ENCODE measurements around the gene TMEM150C. TPM values are rescaled to one million over a fixed set of nuclear protein-coding genes. Genes with fewer than 3 reads are reported as not detected.
A peak's percentile ranks its signal among the peaks of the same experiment; 100 is the strongest.
"Not testable (repeated sequence)": the region's sequence is repeated elsewhere in the genome, so short reads cannot be mapped to it uniquely, and the experiment has no call there.

TMEM150C gene
- total and polyA plus RNA-seq, 4 experiments from 2014 or later: 0.07 TPM; not detected in 3

- H3K27me3 ChIP-seq (ENCODE audit: insufficient read depth, low read length); H3K9me3 ChIP-seq (ENCODE audit: control insufficient read depth in 1 of 2, low read length in 2 of 2); H3K4me1 ChIP-seq (ENCODE audit: insufficient read depth, low read length); H3K4me3 Mint-ChIP-seq; DNase-seq; H3K27ac Mint-ChIP-seq; H3K36me3 Mint-ChIP-seq; H3K4me3 ChIP-seq (ENCODE audit: low read length in 2 of 2); H3K36me3 ChIP-seq (ENCODE audit: insufficient read depth, low read length); intact Hi-C loops (cut with micrococcal nuclease); H3K9me3 Mint-ChIP-seq; CTCF ChIA-PET (ENCODE audit: partially characterized antibody); H3K4me1 Mint-ChIP-seq; H3K27me3 Mint-ChIP-seq; POLR2A ChIA-PET (ENCODE audit: partially characterized antibody); H3K27ac ChIP-seq (ENCODE audit: low read depth, low read length): not testable (repeated sequence)
Observed at GRCh38 chr4:82475931-82476330, 85.9 kb downstream of the TMEM150C start.

GRCh38 chr4:82473621-82474164 is 88.1 kb downstream of the TMEM150C start:
- no peaks in the 10 kb centered on the region for H3K27me3 Mint-ChIP-seq
- intact Hi-C loops (cut with micrococcal nuclease): no loop called here
- Histone ChIP-seq H3K36me3 (ENCODE audit: insufficient read depth, low read length) (no peaks in the 10 kb centered on the region), H3K27ac (ENCODE audit: low read depth, low read length) (no peak overlapping the region), H3K27me3 (ENCODE audit: insufficient read depth, low read length) (no peaks in the 10 kb centered on the region), H3K4me1 (ENCODE audit: insufficient read depth, low read length) (no peaks in the 10 kb centered on the region), H3K4me3 (ENCODE audit: low read length in 2 of 2) (no peak overlapping the region), H3K9me3 (ENCODE audit: control insufficient read depth in 1 of 2, low read length in 2 of 2) (no peaks in the 10 kb centered on the region)
- no peaks in the 10 kb centered on the region for H3K9me3 Mint-ChIP-seq
- DNase-seq: no peak
- CTCF ChIA-PET (ENCODE audit: partially characterized antibody): no interaction called here
- H3K4me3 Mint-ChIP-seq: no peak overlapping the region
- H3K4me1 Mint-ChIP-seq: no peaks in the 10 kb centered on the region
- no peak overlapping the region for H3K27ac Mint-ChIP-seq
- peaks cover 0 to 2% of the 10 kb centered on the region in 2 donors for H3K36me3 Mint-ChIP-seq
- POLR2A ChIA-PET (ENCODE audit: partially characterized antibody): no interaction called here

DNA sequence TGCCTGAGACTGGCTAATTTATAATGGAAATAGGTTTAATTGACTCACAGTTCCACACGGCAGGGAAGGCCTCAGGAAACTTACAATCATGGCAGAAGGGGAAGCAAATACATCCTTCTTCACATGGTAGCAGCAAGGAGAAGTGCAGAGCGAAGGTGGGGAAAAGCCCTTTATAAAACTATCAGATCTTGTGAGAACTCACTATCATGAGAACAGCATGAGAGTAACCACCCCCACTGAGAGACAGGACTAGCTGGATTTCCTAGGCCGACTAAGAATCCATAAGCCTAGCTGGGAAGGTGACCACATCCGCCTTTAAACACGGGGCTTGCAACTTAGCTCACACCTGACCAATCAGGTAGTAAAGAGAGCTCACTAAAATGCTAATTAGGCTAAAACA is 88.7 kb downstream of the TMEM150C start:
- H3K4me1 Mint-ChIP-seq; H3K9me3 Mint-ChIP-seq; H3K36me3 ChIP-seq (ENCODE audit: insufficient read depth, low read length); POLR2A ChIA-PET (ENCODE audit: partially characterized antibody); intact Hi-C loops (cut with micrococcal nuclease); DNase-seq; H3K4me3 ChIP-seq (ENCODE audit: low read length in 2 of 2); H3K36me3 Mint-ChIP-seq; H3K27me3 ChIP-seq (ENCODE audit: insufficient read depth, low read length); CTCF ChIA-PET (ENCODE audit: partially characterized antibody); H3K27me3 Mint-ChIP-seq; H3K4me3 Mint-ChIP-seq; H3K4me1 ChIP-seq (ENCODE audit: insufficient read depth, low read length); H3K27ac Mint-ChIP-seq; H3K9me3 ChIP-seq (ENCODE audit: control insufficient read depth in 1 of 2, low read length in 2 of 2); H3K27ac ChIP-seq (ENCODE audit: low read depth, low read length): not testable (repeated sequence)

- H3K4me3 ChIP-seq (ENCODE audit: low read length in 2 of 2): no peak overlapping the region
- H3K9me3 ChIP-seq (ENCODE audit: control insufficient read depth in 1 of 2, low read length in 2 of 2): no peaks in the 10 kb centered on the region
- no peak overlapping the region for H3K27ac ChIP-seq (ENCODE audit: low read depth, low read length)
- DNase-seq: no peak
- H3K36me3 Mint-ChIP-seq: peaks cover 2 to 11% of the 10 kb centered on the region in 2 donors
- CTCF ChIA-PET (ENCODE audit: partially characterized antibody): interaction anchor here (1.3 kb wide), 2 partner anchors 10 to 41 kb away, joined by 3 to 4 read pairs; no protein-coding TSS in a partner anchor
- H3K27me3 Mint-ChIP-seq: no peaks in the 10 kb centered on the region
- H3K27me3 ChIP-seq (ENCODE audit: insufficient read depth, low read length): no peaks in the 10 kb centered on the region
- H3K4me3 Mint-ChIP-seq: no peak overlapping the region
- intact Hi-C loops (cut with micrococcal nuclease): loop anchor here (10.0 kb wide), 1 partner anchor 605 kb away; no protein-coding TSS in a partner anchor
- POLR2A ChIA-PET (ENCODE audit: partially characterized antibody): no interaction called here
- no peak overlapping the region for H3K27ac Mint-ChIP-seq
- peaks cover 0 to 3% (median 0%) of the 10 kb centered on the region in 4 donors for H3K4me1 Mint-ChIP-seq
- peaks cover 0 to 2% (median 0%) of the 10 kb centered on the region in 8 donors for H3K9me3 Mint-ChIP-seq
- H3K4me1 ChIP-seq (ENCODE audit: insufficient read depth, low read length): no peaks in the 10 kb centered on the region
- H3K36me3 ChIP-seq (ENCODE audit: insufficient read depth, low read length): no peaks in the 10 kb centered on the region
Observed at GRCh38 chr4:82469791-82470345, 91.9 kb downstream of the TMEM150C start.

DNA sequence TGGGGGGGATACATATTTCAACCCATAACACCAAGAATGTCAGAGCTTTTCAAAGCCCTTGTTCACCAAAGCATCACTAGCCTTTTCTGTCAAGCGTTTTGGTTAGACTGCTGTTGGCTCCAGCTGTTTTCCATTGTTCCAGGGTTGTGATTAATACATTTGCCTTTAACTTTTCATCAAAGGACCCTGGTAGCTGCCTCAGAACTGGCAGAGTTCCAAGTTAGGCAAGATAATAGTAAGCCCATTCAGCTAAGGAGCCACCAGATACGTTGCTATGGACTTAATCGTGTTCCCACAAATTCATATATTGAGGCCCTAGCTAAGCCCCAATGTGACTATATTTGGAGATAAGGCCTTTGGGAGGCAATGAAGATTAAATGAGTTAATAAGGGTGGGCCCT is 94.3 kb downstream of the TMEM150C start:
- no peaks in the 10 kb centered on the region for H3K9me3 ChIP-seq (ENCODE audit: control insufficient read depth in 1 of 2, low read length in 2 of 2)
- no peak overlapping the region for H3K4me3 Mint-ChIP-seq
- ChIA-PET CTCF (ENCODE audit: partially characterized antibody) (no interaction called here), POLR2A (ENCODE audit: partially characterized antibody) (no interaction called here)
- peaks cover 4 to 14% of the 10 kb centered on the region in 2 donors for H3K36me3 Mint-ChIP-seq
- H3K27ac ChIP-seq (ENCODE audit: low read depth, low read length): no peak overlapping the region
- peaks cover 0 to 5% (median 0%) of the 10 kb centered on the region in 4 donors for H3K4me1 Mint-ChIP-seq
- DNase-seq: no peak
- no peaks in the 10 kb centered on the region for H3K4me1 ChIP-seq (ENCODE audit: insufficient read depth, low read length)
- no peaks in the 10 kb centered on the region for H3K27me3 Mint-ChIP-seq
- no peak overlapping the region for H3K4me3 ChIP-seq (ENCODE audit: low read length in 2 of 2)
- peaks cover 0 to 2% (median 0%) of the 10 kb centered on the region in 8 donors for H3K9me3 Mint-ChIP-seq
- intact Hi-C loops (cut with micrococcal nuclease): loop anchor here (10.0 kb wide), 1 partner anchor 607 kb away; no protein-coding TSS in a partner anchor
- no peaks in the 10 kb centered on the region for H3K36me3 ChIP-seq (ENCODE audit: insufficient read depth, low read length)
- no peaks in the 10 kb centered on the region for H3K27me3 ChIP-seq (ENCODE audit: insufficient read depth, low read length)
- H3K27ac Mint-ChIP-seq: no peak overlapping the region

DNA sequence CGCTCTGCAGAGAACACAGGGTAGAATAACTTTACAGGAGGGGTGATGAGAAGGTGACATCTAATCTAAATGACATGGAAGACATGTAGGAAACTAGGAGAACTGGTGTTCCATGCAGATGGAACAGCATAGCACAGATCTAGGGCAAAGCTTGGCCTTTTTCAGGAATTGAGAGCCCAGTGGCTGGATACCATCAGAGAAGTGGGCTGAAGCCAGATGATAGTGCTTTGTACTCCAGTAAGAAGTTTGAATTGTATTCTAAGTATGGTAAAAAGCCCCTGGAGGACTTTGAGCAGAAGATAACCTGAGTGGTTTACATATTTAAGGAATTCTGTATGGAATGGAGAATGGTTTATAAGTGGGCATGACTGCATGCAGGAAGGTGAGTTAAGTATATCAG is 98.6 kb downstream of the TMEM150C start:
- H3K36me3 Mint-ChIP-seq: peaks cover 16 to 30% of the 10 kb centered on the region in 2 donors
- H3K27me3 Mint-ChIP-seq: no peaks in the 10 kb centered on the region
- H3K4me3 Mint-ChIP-seq: peak overlapping the region in 1 of 8 donors; percentile 15
- H3K27ac Mint-ChIP-seq: peak overlapping the region in 4 of 7 donors; percentile 3 to 76 (median 22)
- intact Hi-C loops (cut with micrococcal nuclease): loop anchor here (10.0 kb wide), 1 partner anchor 612 kb away; no protein-coding TSS in a partner anchor
- Histone ChIP-seq H3K9me3 (ENCODE audit: control insufficient read depth in 1 of 2, low read length in 2 of 2) (no peaks in the 10 kb centered on the region), H3K27ac (ENCODE audit: low read depth, low read length) (no peak overlapping the region), H3K4me3 (ENCODE audit: low read length in 2 of 2) (no peak overlapping the region), H3K27me3 (ENCODE audit: insufficient read depth, low read length) (no peaks in the 10 kb centered on the region), H3K36me3 (ENCODE audit: insufficient read depth, low read length) (peaks cover 11% of the 10 kb centered on the region), H3K4me1 (ENCODE audit: insufficient read depth, low read length) (no peaks in the 10 kb centered on the region)
- H3K9me3 Mint-ChIP-seq: peaks cover 0 to 2% (median 0%) of the 10 kb centered on the region in 8 donors
- POLR2A ChIA-PET (ENCODE audit: partially characterized antibody): no interaction called here
- H3K4me1 Mint-ChIP-seq: peaks cover 0 to 5% (median 2%) of the 10 kb centered on the region in 4 donors
- CTCF ChIA-PET (ENCODE audit: partially characterized antibody): interaction anchor here (1.3 to 1.6 kb wide), 3 partner anchors 16 to 432 kb away, joined by 3 to 4 read pairs (median 3); no protein-coding TSS in a partner anchor
- no peak for DNase-seq

DNA sequence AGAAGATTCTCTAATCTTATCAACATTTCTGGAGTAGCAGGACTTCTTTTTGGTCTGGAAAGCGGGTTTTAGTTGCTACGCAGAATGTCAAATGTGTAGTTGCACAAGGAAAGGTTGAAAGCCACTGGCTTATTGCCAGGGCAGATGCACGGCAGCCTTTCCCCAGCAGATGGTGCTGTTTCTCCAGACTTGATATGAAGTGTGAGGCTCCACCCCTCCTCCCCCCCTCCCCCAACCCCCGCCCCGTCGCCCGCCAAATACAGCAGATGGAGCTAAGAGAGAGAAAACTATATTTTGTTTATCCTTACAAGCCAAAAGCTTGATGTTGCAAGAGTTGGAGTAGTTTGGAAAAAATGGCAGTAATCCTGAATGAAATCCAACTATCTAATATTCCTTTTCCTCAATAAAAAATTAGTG is 99.4 kb downstream of the TMEM150C start:
- peak; percentile 74 to 83 (median 77) for DNase-seq
- H3K27me3 ChIP-seq (ENCODE audit: insufficient read depth, low read length): no peaks in the 10 kb centered on the region
- H3K9me3 Mint-ChIP-seq: peaks cover 0 to 2% (median 0%) of the 10 kb centered on the region in 8 donors
- H3K4me3 Mint-ChIP-seq: no peak overlapping the region
- no peak overlapping the region for H3K4me3 ChIP-seq (ENCODE audit: low read length in 2 of 2)
- no peaks in the 10 kb centered on the region for H3K9me3 ChIP-seq (ENCODE audit: control insufficient read depth in 1 of 2, low read length in 2 of 2)
- H3K36me3 Mint-ChIP-seq: peaks cover 21 to 38% of the 10 kb centered on the region in 2 donors
- peak overlapping the region in 5 of 7 donors; percentile 29 to 55 (median 45) for H3K27ac Mint-ChIP-seq
- H3K27me3 Mint-ChIP-seq: no peaks in the 10 kb centered on the region
- H3K4me1 Mint-ChIP-seq: peaks cover 0 to 5% (median 2%) of the 10 kb centered on the region in 4 donors
- H3K27ac ChIP-seq (ENCODE audit: low read depth, low read length): no peak overlapping the region
- peaks cover 19% of the 10 kb centered on the region for H3K36me3 ChIP-seq (ENCODE audit: insufficient read depth, low read length)
- ChIA-PET POLR2A (ENCODE audit: partially characterized antibody) (interaction anchor here (0.6 to 0.9 kb wide), 2 partner anchors 10 to 33 kb away, joined by 3 read pairs; no protein-coding TSS in a partner anchor), CTCF (ENCODE audit: partially characterized antibody) (interaction anchor here (0.9 to 1.7 kb wide), 5 partner anchors 17 to 798 kb away, joined by 3 to 5 read pairs (median 4); no protein-coding TSS in a partner anchor)
- no peaks in the 10 kb centered on the region for H3K4me1 ChIP-seq (ENCODE audit: insufficient read depth, low read length)
- intact Hi-C loops (cut with micrococcal nuclease): loop anchor here (1.0 to 10.0 kb wide), 3 partner anchors 32 to 822 kb away; partner anchors contain the start of genes COQ2, ENOPH1 and HNRNPDL

Data from CD4-positive, alpha-beta memory T cell (primary cell).